Liver (tissue), 3 donors: ENCODE measurements around the gene MAML3.

Experiments used
- ATF3 ChIP-seq: IDR thresholded peaks from 2 replicates; pipeline ENCODE4 v1.6.1; 2016; ENCODE audit warnings: antibody characterized with exemption
- CTCF ChIP-seq: fragments of 150-350 bp; IDR thresholded peaks from 2 replicates; pipeline ENCODE4 v1.5.1; 2017; ENCODE audit warnings: improper control_type of control experiment, low read depth, low read length; ENCODE audit not compliant: missing input control
- EGR1 ChIP-seq, 2 donors: IDR thresholded peaks; 2 replicates each; pipeline ENCODE4 v1.6.1; 2016 to 2018; ENCODE audit warnings: antibody characterized with exemption in 2 of 2, low read depth in 2 of 2
- FOXA1 ChIP-seq: IDR thresholded peaks from 2 replicates; pipeline ENCODE4 v1.6.1; 2016; ENCODE audit warnings: antibody characterized with exemption
- GABPA ChIP-seq, 2 donors: IDR thresholded peaks in 1 of 2; conservative IDR thresholded peaks in 1 of 2; 2 replicates each; pipeline ENCODE4 v1.6.1; 2016; ENCODE audit warnings: antibody characterized with exemption in 2 of 2, mild to moderate bottlenecking in 1 of 2, moderate library complexity in 1 of 2
- HNF4A ChIP-seq, 2 donors: conservative IDR thresholded peaks; 2 replicates each; pipeline ENCODE4 v1.6.1; 2016; ENCODE audit warnings: antibody characterized with exemption in 2 of 2, mild to moderate bottlenecking in 2 of 2
- JUND ChIP-seq, 2 donors: IDR thresholded peaks; 2 replicates each; pipeline ENCODE4 v1.6.1; 2016; ENCODE audit warnings: antibody characterized with exemption in 2 of 2
- MAX ChIP-seq: IDR thresholded peaks from 2 replicates; pipeline ENCODE4 v1.6.1; 2016; ENCODE audit warnings: antibody characterized with exemption
- NR2F2 ChIP-seq: IDR thresholded peaks from 2 replicates; pipeline ENCODE4 v1.6.1; 2016; ENCODE audit warnings: antibody characterized with exemption
- RAD21 ChIP-seq, 2 donors: IDR thresholded peaks; 2 replicates each; pipeline ENCODE4 v1.6.1; 2016; ENCODE audit warnings: antibody characterized with exemption in 2 of 2, mild to moderate bottlenecking in 2 of 2
- SP1 ChIP-seq: IDR thresholded peaks from 2 replicates; pipeline ENCODE4 v1.6.1; 2018; ENCODE audit warnings: antibody characterized with exemption, mild to moderate bottlenecking
- TAF1 ChIP-seq: conservative IDR thresholded peaks from 2 replicates; pipeline ENCODE4 v1.6.1; 2016; ENCODE audit warnings: antibody characterized with exemption, mild to moderate bottlenecking
- YY1 ChIP-seq: IDR thresholded peaks from 2 replicates; pipeline ENCODE4 v1.6.1; 2016; ENCODE audit warnings: antibody characterized with exemption, mild to moderate bottlenecking
- ZBTB33 ChIP-seq: IDR thresholded peaks from 2 replicates; pipeline ENCODE4 v1.6.1; 2016; ENCODE audit warnings: antibody characterized with exemption
- donor health status: healthy.
- donor health status: healthy.

GRCh38 chr4:139736274-139736660, 417.7 kb downstream of the MAML3 start:
- no peak for TF ChIP-seq HNF4A (conservative IDR thresholded peaks at IDR 0.05)
- TF ChIP-seq CTCF = no peak
- no peak for TF ChIP-seq MAX
- TF ChIP-seq JUND (IDR thresholded peaks at IDR 0.05) = no peak
- TF ChIP-seq SP1 = no peak
- no peak for TF ChIP-seq YY1
- TF ChIP-seq ATF3 = no peak
- TF ChIP-seq ZBTB33 = no peak
- no peak for TF ChIP-seq TAF1
- no peak for TF ChIP-seq RAD21 (IDR thresholded peaks at IDR 0.05)
- TF ChIP-seq EGR1 (IDR thresholded peaks at IDR 0.05; ENCODE audit: low read depth in 2 of 2) = no peak
- TF ChIP-seq NR2F2 = no peak
- no peak for TF ChIP-seq GABPA (IDR thresholded peaks at IDR 0.05 in 1 of 2, conservative IDR thresholded peaks at IDR 0.05 in 1 of 2)
- no peak for TF ChIP-seq FOXA1
